Fibroblast of villous mesenchyme (primary cell): ENCODE results near the gene GAS1. TPM values are rescaled to one million over a fixed set of nuclear protein-coding genes. Genes with fewer than 3 reads are reported as not detected.
A peak's percentile ranks its signal among the peaks of the same experiment; 100 is the strongest.

Source experiments
- DNase-seq: peaks from one replicate; pipeline ENCODE4 v3.0.0-alpha.2; 2010; ENCODE audit warnings: low read depth
- H3K4me3 ChIP-seq: 2 replicates; pipeline ENCODE4 v1.5.1; 2011; ENCODE audit warnings: low read depth, mild to moderate bottlenecking, low read length
- total RNA-seq: library from RNA; depleted of rRNA; stranded (reverse); fragments of >200 nt; gene quantifications from 2 replicates; pipeline ENCODE4 v1.2.3, GENCODE V29; 2012
- TF ChIP-seq, protein P1 (sequence below): IDR thresholded peaks from 2 replicates; pipeline ENCODE4 v1.5.1; 2012; ENCODE audit warnings: low read depth, mild to moderate bottlenecking, low read length; ENCODE audit not compliant: insufficient read depth

GAS1 gene
- total RNA-seq = 29.3 and 136 TPM in 2 replicates

DNA sequence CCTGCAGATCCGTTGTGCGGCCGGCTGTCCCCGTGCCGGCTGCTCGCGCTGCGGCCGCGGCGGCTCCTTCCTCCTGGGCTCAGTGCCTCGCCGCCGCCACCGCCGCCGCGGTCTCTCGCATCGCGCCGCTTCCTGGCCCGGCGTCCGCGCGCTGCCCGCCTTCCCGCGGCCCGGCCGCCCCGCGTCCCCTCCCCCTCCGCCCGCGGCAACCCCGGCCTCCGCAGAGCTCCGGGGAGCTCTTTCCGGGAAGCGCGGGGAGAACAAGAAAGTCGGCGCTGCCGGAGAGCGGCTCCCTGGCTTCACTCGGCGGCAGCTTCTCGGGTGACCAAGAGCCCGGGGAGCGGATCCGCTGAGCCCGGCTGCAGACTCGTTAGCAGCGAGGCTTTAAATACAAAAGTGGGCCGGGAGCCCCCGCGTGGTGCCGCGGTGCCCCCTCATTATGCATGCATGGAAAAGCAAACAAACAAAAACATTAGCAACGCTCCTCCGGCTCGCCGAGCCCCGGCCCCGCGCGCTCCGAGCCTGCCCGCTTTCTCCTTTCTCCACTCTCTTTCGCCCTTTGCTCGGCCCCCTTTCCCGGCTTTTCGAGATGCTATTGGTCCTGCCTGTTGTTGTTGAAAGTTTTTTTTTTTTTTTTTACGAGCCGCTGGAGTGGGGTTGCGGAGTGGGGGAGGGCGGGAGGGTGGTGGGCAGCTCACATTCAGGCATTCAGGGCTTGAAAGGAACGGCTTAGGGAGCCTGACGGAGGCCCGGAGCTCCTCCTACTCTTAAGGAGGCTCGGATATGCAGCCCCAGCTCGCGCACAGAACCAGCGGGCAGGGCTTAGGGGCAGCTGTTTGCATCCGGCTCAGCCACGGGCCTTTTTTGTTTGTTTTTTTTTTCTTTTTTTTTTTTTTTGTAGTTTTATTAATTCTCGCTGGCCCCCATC lies at the start of gene GAS1:
Gene GAS1 (minus strand): TSS at position 361 of the 928 bp plus-strand sequence. CDS start 727 bp downstream, outside the sequence.
- TF ChIP-seq, protein P1, sequence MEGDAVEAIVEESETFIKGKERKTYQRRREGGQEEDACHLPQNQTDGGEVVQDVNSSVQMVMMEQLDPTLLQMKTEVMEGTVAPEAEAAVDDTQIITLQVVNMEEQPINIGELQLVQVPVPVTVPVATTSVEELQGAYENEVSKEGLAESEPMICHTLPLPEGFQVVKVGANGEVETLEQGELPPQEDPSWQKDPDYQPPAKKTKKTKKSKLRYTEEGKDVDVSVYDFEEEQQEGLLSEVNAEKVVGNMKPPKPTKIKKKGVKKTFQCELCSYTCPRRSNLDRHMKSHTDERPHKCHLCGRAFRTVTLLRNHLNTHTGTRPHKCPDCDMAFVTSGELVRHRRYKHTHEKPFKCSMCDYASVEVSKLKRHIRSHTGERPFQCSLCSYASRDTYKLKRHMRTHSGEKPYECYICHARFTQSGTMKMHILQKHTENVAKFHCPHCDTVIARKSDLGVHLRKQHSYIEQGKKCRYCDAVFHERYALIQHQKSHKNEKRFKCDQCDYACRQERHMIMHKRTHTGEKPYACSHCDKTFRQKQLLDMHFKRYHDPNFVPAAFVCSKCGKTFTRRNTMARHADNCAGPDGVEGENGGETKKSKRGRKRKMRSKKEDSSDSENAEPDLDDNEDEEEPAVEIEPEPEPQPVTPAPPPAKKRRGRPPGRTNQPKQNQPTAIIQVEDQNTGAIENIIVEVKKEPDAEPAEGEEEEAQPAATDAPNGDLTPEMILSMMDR = no peak
- H3K4me3 ChIP-seq = peak within 1 kb of the TSS; percentile 79

DNA sequence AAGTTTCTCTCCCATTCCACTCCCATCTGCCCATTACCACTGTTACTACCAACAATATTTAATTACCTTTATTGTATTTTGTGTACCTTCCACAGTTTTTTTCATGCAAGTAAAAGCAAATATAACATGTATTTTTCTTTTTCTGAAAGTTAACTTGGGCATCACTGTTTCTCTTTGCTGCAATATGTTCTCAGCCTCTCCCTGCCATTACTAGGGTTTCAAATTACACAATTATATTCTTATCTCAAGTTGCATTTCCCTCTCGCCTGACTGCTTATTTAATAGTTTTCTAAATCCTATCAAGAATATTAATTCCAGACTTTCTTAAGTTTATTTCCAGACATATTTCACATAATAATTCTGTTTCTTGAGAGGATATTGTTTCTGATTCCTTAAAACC lies 46.9 kb upstream of the GAS1 start:
- H3K4me3 ChIP-seq = no peak overlapping the region
- DNase-seq = no peak
- TF ChIP-seq, protein P1 = no peak

More for the DNA sequence above, at the start of gene GAS1:
- peak; percentile 97 for DNase-seq

GRCh38 chr9:86993830-86994229 lies 46.5 kb upstream of the GAS1 start:
- H3K4me3 ChIP-seq = no peak overlapping the region
- DNase-seq = no peak
- TF ChIP-seq, protein P1 = no peak

- TF ChIP-seq, protein P1 = no peak
- DNase-seq = no peak
Measured at GRCh38 chr9:86991077-86991476, 43.8 kb upstream of the GAS1 start.

GRCh38 chr9:86990290-86990689 lies 43.0 kb upstream of the GAS1 start:
- H3K4me3 ChIP-seq = no peak overlapping the region
- DNase-seq = no peak
- TF ChIP-seq, protein P1 = no peak

More at GRCh38 chr9:86991077-86991476, 43.8 kb upstream of the GAS1 start:
- H3K4me3 ChIP-seq = no peak overlapping the region

- DNase-seq = no peak
- H3K4me3 ChIP-seq = no peak overlapping the region
- TF ChIP-seq, protein P1 = no peak
Measured at GRCh38 chr9:86987900-86988299, 40.6 kb upstream of the GAS1 start.
